Measurements from ENCODE around the gene SUCLA2. TPM values are rescaled to one million over a fixed set of nuclear protein-coding genes. Genes with fewer than 3 reads are reported as not detected.

The SUCLA2 gene
- total and polyA plus RNA-seq, 9 of the 15 experiments (the other 6 are each of a cell fraction or from before 2014, with no cell fraction given) = 23.3 to 52.9 (median 35.8) TPM

DNA sequence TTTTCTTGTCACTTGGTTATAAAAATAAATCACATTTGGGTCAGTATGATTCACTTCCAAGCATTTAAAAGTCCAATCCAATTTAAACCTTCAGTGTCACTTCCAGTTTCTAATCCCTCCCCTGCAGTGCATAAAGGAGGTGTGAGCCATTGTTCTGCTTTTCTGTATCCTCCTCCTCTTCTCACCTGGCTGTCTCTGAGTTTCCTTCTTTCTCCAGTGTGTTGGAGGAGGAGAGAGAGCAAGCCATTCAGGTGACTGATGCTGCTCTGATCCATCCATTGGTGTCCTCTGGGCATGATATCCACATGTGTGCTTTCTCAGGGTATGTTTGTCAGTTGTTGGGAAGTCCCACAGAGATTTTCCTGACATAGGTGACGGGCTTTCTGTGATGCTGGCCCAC lies 37.7 kb upstream of the SUCLA2 start:
- Histone ChIP-seq H3K4me2 (ENCODE audit: insufficient read depth, low read length) (peak overlapping the region; percentile 92), H3K9ac (ENCODE audit: insufficient read depth in 1 of 2, low read depth in 2 of 2, low read length in 2 of 2) (peak overlapping the region; percentile 40 to 80; a peak in 3 of 4 replicates), H3K27me3 (ENCODE audit: control insufficient read depth in 2 of 2, insufficient read depth in 2 of 2, low read length in 2 of 2) (no peaks in the 10 kb centered on the region), H3K4me1 (replicated peaks in 1 of 2; ENCODE audit: control insufficient read depth in 2 of 2, insufficient read depth in 2 of 2, low read length in 2 of 2) (peaks cover 3 to 9% of the 10 kb centered on the region in 2 experiments; a peak in 4 of 5 replicates), H3K4me3 (peak overlapping the region; percentile 52), H3K9me1 (ENCODE audit: control insufficient read depth, insufficient read depth, low read length) (no peaks in the 10 kb centered on the region), H4K20me1 (replicated peaks; ENCODE audit: control insufficient read depth, insufficient read depth, low read length) (no peaks in the 10 kb centered on the region), H3K79me2 (ENCODE audit: control insufficient read depth, insufficient read depth, low read length) (peaks cover 25% of the 10 kb centered on the region), H3K27ac (ENCODE audit: extremely low read depth, low read depth, low read length) (no peak overlapping the region; the same call in 1 of the 3 replicates), H2AFZ (ENCODE audit: low read depth, low read length) (peak overlapping the region; percentile 87), H3K9me3 (replicated peaks; ENCODE audit: control insufficient read depth, insufficient read depth, low read depth, low read length) (no peaks in the 10 kb centered on the region), H3K36me3 (ENCODE audit: control insufficient read depth, insufficient read depth, low read length) (peaks cover 24% of the 10 kb centered on the region; the same call in 2 of the 3 replicates)
- in situ Hi-C loops (cut with MboI) (no loop called here), intact Hi-C loops (cut with micrococcal nuclease) (no loop called here)
- no TSS peak for BruUV-seq (replicated peaks)
- ATAC-seq (no peak), DNase-seq (ENCODE audit: extremely low read depth in 1 of 4, low spot score in 3 of 4) (no peak), FAIRE-seq (no peak)
- ChIA-PET CTCF (ENCODE audit: low intra/inter-chr PET ratio) (no interaction called here), POLR2A (interaction anchor here (2.0 to 2.8 kb wide), 2 partner anchors 9 to 56 kb away, joined by 8 to 24 read pairs; partner anchors contain the start of gene MED4)
- TF ChIP-seq SOX6 (IDR thresholded peaks at IDR 0.05) (no peak), TARDBP (IDR thresholded peaks at IDR 0.05) (no peak), SRSF3 (IDR thresholded peaks at IDR 0.05; ENCODE audit: insufficient read depth, low read length) (no peak), ZNF695 (CRISPR knock-in tag; IDR thresholded peaks at IDR 0.05) (no peak), ZNF146 (CRISPR knock-in tag; IDR thresholded peaks at IDR 0.05; ENCODE audit: unreplicated experiment) (no peak), HDAC1 (IDR thresholded peaks at IDR 0.05) (no peak), TBP (optimal IDR thresholded peaks at IDR 0.05; ENCODE audit: low read depth, low read length) (no peak), RBM22 (IDR thresholded peaks at IDR 0.05; ENCODE audit: low read depth, low read length, poor library complexity, severe bottlenecking) (no peak), ZFP1 (CRISPR knock-in tag; IDR thresholded peaks at IDR 0.05) (no peak), POLR2A (conservative IDR thresholded peaks at IDR 0.05) (no peak), JUN (IDR thresholded peaks at IDR 0.05; ENCODE audit: borderline replicate concordance, low read depth, low read length) (no peak), JUN (CRISPR knock-in tag; IDR thresholded peaks at IDR 0.05; ENCODE audit: borderline replicate concordance) (no peak)
- TF ChIP-seq, protein P1, sequence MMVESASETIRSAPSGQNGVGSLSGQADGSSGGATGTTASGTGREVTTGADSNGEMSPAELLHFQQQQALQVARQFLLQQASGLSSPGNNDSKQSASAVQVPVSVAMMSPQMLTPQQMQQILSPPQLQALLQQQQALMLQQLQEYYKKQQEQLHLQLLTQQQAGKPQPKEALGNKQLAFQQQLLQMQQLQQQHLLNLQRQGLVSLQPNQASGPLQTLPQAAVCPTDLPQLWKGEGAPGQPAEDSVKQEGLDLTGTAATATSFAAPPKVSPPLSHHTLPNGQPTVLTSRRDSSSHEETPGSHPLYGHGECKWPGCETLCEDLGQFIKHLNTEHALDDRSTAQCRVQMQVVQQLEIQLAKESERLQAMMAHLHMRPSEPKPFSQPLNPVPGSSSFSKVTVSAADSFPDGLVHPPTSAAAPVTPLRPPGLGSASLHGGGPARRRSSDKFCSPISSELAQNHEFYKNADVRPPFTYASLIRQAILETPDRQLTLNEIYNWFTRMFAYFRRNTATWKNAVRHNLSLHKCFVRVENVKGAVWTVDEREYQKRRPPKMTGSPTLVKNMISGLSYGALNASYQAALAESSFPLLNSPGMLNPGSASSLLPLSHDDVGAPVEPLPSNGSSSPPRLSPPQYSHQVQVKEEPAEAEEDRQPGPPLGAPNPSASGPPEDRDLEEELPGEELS (CRISPR knock-in tag; IDR thresholded peaks at IDR 0.05; ENCODE audit: borderline replicate concordance) = no peak
- TF ChIP-seq, protein P2, sequence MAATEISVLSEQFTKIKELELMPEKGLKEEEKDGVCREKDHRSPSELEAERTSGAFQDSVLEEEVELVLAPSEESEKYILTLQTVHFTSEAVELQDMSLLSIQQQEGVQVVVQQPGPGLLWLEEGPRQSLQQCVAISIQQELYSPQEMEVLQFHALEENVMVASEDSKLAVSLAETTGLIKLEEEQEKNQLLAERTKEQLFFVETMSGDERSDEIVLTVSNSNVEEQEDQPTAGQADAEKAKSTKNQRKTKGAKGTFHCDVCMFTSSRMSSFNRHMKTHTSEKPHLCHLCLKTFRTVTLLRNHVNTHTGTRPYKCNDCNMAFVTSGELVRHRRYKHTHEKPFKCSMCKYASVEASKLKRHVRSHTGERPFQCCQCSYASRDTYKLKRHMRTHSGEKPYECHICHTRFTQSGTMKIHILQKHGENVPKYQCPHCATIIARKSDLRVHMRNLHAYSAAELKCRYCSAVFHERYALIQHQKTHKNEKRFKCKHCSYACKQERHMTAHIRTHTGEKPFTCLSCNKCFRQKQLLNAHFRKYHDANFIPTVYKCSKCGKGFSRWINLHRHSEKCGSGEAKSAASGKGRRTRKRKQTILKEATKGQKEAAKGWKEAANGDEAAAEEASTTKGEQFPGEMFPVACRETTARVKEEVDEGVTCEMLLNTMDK (IDR thresholded peaks at IDR 0.05; ENCODE audit: borderline replicate concordance, insufficient read depth, low read depth, low read length, poor library complexity, severe bottlenecking) = no peak
- TF ChIP-seq, protein P3, sequence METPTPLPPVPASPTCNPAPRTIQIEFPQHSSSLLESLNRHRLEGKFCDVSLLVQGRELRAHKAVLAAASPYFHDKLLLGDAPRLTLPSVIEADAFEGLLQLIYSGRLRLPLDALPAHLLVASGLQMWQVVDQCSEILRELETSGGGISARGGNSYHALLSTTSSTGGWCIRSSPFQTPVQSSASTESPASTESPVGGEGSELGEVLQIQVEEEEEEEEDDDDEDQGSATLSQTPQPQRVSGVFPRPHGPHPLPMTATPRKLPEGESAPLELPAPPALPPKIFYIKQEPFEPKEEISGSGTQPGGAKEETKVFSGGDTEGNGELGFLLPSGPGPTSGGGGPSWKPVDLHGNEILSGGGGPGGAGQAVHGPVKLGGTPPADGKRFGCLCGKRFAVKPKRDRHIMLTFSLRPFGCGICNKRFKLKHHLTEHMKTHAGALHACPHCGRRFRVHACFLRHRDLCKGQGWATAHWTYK (CRISPR knock-in tag; IDR thresholded peaks at IDR 0.05) = no peak
- TF ChIP-seq, protein P4, sequence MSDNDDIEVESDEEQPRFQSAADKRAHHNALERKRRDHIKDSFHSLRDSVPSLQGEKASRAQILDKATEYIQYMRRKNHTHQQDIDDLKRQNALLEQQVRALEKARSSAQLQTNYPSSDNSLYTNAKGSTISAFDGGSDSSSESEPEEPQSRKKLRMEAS (CRISPR knock-in tag; IDR thresholded peaks at IDR 0.05) = no peak
- 86% methylated on average over 1 of the region's 1 CpG for WGBS (ENCODE audit: insufficient coverage, low coverage, missing lambda C conversion rate)

Data from K562 (cell line).